Stimulated activated CD4-positive, alpha-beta T cell treated with anti-CD3 and anti-CD28 coated beads, Interleukin-4, amount 100 ng/mL, for 1 hour (primary cell): ENCODE data around the gene HMGB1.

ENCODE experiments used
- DNase-seq: peaks from one replicate; pipeline ENCODE4 v3.0.0-alpha.2; 2020

HMGB1 gene

DNA sequence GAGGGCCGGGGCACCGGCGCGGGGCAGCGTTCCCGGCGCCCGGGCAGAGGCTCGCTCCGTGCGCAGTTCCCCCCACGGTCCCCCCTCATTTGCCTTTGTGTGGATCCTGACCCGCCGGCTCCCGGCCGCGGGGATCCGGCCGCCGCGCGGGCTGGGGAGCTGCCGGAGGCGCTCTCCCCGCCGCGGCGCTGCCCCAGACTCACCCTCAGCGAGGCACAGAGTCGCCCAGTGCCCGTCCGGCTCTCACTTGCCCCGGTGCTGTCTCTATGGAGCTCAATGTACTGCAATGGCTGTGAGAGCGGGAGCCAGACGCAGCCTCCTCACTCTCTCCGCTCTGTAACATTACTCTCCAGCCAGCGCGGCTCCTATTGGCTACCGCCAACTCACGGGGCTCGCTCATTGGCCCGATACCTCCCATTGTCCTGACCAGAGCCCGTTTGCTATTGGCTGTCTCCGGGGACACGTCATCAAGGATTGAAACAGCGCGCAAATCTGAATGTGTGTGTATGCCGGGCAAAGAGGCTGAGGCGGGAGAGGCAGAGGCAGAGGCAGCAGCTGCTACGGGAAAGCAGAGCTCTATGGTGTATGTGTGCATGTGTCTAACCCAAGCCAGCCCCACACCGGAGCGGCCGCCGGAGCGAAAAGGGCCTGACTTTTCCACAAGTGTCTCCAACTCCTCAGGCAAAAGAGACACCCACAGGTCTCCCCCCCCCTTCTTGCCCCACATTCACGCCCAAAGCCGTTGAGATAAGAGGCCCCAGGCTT lies at the start of gene HMGB1:
Gene HMGB1, minus strand, starts transcription at position 344 of the 765 bp plus-strand sequence. CDS start 2,256 bp downstream, outside the sequence.
- peak; percentile 92 for DNase-seq

DNA sequence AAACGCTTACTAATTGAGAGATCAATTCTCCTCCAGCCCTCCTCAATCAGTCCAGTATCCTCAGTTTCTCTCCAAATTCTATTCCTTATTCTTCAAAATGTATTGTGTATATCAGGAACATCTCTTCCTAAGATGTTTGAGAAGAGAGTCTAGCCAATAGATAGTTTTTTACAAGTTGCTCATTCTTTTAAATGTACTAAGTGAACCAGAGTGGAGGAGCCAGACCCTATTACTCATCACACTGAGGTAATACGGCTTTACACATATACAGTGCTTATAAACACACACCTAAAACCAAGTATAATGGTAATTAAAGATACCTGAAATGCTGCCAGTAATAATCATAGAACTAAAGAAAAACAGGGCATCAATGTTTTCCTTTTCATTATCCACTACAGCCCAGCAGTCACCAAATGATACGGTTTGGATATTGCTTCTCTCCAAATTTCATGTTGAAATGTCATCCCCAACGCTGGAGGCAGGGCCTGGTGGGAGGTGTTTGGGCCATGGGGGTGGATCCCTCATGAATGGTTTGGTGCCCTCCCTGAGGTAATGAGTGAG lies 45.2 kb upstream of the HMGB1 start:
- DNase-seq = no peak

GRCh38 chr13:30510091-30510490 lies 44.4 kb upstream of the HMGB1 start:
- DNase-seq = no peak

DNA sequence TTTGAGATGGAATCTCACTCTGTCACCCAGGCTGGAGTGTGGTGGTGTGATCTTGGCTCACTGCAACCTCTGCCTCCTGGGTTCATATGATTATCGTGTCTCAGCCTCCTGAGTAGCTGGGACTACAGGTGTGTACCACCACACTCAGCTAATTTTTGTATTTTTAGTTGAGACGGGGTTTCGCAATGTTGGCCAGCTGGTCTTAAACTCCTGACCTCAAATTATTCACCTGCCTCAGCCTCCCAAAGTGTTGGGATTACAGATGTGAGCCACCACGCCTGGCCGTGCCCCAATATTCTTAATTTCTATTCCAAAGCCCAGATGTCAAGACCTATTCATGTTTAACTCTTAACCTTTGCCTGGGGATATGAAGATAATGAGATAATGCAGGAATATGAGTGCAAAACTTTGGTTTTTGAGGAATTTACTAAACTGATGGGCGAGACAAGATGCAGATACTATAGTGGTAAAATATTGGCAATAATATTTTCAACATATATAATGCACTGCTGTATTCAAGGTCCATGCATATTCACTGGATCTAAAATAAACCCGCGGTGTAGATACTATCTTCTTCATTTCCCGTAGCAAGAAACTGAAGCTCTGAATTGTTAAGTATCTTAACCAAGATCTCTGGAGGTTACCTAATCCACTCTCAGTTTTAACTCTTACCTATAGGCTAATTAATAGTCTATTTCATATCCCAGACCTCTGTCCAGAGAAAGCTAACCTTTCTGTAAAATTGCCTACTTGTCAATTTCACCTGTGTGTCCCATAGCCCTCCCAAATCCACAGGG lies 43.7 kb upstream of the HMGB1 start:
- no peak for DNase-seq

GRCh38 chr13:30504081-30504480 lies 38.3 kb upstream of the HMGB1 start:
- no peak for DNase-seq

DNA sequence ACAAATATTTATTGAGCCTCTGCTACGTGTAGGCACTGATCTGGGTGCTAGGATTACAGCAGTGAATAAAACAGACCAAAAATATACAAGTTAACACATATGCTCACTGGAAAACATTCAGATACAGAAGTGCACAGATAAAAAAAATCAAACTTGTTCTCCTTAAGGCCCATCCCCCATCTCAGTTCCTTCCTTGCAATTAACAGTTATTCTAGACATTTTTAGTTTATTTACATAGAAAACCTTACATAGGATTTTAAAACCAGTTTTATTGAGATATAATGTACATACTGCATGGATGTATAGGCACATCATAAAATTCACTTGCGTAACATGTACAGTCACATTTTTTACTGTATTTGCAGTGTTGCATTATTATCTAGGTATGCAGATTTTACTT lies 36.5 kb upstream of the HMGB1 start:
- no peak for DNase-seq

GRCh38 chr13:30499338-30499737 lies 33.6 kb upstream of the HMGB1 start:
- no peak for DNase-seq

- DNase-seq = no peak
These were observed 30.4 kb upstream of the HMGB1 start for GRCh38 chr13:30496147-30496546.

- no peak for DNase-seq
These were observed 30.0 kb upstream of the HMGB1 start for GRCh38 chr13:30495746-30496145.

DNA sequence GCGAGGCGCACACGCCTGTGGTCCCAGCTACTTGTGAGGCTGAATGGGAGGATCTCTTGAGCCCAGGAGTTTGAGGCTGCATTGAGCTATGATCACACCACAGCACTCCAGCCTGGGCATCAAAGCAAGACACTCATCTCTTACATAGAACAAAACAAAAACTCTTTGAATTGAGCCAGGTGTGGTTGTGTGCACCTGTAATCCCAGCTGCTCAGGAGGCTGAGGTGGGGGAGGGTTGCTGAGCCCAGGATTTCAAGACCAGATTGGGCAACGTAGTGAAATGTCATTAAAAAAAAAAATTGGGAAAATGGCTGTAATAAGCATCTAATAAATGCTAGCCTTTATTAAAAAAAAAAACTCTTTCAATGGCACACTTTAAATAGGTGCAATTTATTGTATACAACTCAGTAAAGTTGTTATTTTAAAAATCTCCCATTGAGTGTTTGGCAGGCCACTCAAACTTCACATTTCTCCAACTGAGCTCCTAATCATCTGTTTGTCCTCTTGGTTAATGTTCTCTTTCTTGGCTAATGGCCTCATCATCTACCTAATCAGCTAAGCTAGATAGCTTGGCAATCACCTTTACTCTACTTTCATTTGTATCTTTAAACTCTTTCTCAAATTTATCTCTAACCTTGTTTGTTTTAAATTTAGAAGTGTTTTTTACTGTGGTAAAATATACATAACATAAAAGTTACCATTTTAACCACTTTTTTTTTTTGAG lies 28.1 kb upstream of the HMGB1 start:
- DNase-seq = no peak

DNA sequence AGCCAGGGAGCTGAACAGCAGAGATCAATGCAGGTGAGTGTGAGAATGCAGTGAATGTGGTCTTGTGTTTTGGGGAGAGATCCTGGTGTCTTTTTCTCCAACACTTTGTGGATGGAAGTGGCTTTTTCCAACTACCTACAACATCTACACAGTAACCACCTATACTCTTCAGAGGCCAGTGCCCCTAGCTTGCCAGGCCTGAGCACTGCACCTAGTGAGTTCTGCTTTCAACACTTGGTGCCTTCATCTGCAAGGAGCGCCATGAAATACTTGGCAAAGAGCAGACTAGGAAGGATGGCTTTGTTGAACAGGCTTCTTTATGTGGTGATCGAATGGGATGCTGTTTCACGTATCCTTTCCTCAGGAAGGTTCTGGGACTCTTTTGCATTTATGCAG lies 21.3 kb upstream of the HMGB1 start:
- DNase-seq = no peak

- no peak for DNase-seq
These were observed 20.7 kb upstream of the HMGB1 start for GRCh38 chr13:30486230-30487074.

- no peak for DNase-seq
These were observed 15.6 kb upstream of the HMGB1 start for GRCh38 chr13:30481241-30481760.

- no peak for DNase-seq
These were observed 14.7 kb upstream of the HMGB1 start for GRCh38 chr13:30480292-30480950.

GRCh38 chr13:30479883-30480219 lies 14.1 kb upstream of the HMGB1 start:
- DNase-seq = no peak

DNA sequence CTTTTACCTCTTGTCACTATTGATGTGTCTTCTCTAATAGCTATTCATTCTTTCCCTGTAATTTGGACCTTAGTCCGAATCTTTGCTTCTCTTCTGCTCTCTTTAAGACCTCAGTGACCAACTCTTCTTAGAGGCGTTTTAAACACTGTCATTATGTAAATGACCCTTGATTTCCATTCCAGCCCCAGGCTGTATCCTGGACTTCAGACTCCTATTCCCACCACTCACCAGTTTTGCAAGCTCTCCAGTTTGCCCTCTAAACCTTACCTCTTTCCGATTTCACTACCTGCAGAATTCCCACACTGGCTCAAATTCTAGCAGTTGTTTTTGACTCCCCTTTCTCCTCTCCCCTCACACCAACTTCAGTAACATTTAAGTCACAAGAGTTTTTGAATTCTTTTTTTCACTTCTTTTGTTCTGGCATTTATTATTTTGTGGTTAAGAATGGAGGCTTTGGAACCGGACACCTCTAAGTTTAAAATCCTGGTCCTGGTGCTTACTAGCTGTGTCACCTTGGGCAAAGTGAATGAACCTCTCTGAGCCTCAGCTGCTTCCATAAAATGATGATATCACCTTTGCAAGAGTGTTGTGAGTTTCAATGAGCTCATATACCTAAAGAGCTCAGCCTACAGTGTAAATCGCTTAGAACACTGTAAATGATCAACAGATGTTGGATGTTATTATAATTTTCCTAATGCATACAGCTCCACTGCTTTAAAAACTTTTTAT lies 13.6 kb upstream of the HMGB1 start:
- DNase-seq = no peak

DNA sequence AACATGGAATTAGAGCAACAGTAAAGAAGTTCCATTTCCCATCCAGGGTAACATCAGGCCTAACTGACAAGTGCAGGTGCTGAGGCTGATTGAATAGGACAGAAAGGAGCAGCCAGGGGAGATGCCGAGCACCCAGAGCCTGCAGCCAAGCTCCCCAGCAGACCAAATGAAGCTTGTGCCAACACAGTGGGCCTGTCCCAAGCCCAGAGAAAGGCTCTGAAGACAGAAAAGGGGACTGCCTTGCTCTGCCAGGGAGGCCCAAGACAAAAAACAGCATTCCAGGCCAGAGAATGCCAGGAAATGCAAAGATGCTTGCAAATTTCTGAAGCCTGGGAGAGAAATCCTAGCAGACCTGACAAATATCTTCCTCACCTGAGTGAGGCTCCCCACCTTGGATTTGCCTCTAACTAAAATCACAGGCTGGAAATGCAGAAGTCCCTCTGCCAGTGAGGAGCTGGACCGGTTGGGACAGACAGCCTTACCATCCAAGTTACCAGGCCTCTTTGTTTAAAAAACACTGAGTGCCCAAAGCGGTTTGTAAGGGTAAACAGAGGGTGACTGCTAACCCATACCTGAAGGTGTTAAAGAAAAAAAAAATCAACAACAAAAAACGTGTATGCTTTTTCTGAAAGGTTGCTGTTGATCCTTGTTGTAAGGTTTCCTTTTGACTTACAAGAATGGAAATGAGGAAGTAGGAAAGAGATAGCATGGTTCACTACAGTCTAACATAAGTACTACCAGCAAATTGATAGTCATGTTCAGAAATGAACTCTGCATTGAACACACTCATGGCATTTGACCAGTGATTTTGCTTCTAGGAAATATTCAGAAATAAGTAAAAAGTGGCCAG lies 11.8 kb upstream of the HMGB1 start:
- DNase-seq = no peak

GRCh38 chr13:30473675-30474074 lies 7.9 kb upstream of the HMGB1 start:
- DNase-seq = no peak

- no peak for DNase-seq
These were observed 1.1 kb upstream of the HMGB1 start for GRCh38 chr13:30466841-30467252.

GRCh38 chr13:30466358-30466714 lies 600 bp upstream of the HMGB1 start:
- DNase-seq = no peak
